Activated CD8-positive, alpha-beta memory T cell treated with anti-CD3 and anti-CD28 coated beads, Interleukin-2, amount 50 U/mL, for 24 hours (primary cell): ENCODE measurements around the gene GCK.

ENCODE experiments used
- DNase-seq: peaks from one replicate; pipeline ENCODE4 v3.0.0-alpha.2; 2020; ENCODE audit errors: extremely low read depth

The GCK gene

GRCh38 chr7:44155191-44156185 lies 33.8 kb downstream of the GCK start:
- DNase-seq = no peak

DNA sequence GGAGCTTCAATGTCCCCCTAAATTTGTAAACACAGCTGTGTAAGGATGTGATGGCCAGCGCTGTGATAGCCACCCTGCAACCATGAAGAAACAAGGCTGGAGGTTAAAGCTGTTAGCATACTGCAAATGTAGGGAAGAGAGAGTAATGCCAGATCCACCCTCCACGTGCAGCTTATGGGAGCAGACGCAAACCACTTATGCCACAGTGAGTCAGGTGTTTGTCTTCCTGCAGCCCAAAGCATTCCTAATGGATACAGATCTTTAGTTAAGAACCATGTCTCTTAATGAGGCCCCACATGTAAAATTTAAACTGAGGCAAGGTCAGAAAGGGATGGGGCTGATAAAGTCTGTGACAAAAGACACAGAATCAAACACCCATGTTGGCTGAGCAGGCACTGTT lies 34.5 kb downstream of the GCK start:
- no peak for DNase-seq

DNA sequence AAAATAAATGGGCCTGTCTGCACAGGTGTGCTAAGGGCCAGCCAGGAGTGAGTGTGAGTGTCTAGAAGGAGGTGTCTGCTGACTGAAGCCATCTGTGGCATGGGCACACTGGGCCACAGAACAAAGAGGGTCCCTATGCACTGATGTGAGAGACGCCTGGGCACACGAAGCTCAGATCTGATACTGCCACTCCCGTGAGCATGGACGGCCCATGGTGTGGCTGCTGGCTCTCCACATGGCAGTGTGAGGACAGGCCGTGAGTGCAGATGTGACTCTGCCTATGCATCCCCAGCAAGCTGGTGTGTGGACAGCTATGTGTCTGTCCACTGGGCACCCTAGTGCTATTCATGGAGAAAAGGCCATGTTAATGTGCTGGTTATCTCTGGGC lies 35.3 kb downstream of the GCK start:
- no peak for DNase-seq

GRCh38 chr7:44152971-44153947 lies 36.0 kb downstream of the GCK start:
- DNase-seq = no peak

GRCh38 chr7:44151956-44152355 lies 37.3 kb downstream of the GCK start:
- DNase-seq = no peak

DNA sequence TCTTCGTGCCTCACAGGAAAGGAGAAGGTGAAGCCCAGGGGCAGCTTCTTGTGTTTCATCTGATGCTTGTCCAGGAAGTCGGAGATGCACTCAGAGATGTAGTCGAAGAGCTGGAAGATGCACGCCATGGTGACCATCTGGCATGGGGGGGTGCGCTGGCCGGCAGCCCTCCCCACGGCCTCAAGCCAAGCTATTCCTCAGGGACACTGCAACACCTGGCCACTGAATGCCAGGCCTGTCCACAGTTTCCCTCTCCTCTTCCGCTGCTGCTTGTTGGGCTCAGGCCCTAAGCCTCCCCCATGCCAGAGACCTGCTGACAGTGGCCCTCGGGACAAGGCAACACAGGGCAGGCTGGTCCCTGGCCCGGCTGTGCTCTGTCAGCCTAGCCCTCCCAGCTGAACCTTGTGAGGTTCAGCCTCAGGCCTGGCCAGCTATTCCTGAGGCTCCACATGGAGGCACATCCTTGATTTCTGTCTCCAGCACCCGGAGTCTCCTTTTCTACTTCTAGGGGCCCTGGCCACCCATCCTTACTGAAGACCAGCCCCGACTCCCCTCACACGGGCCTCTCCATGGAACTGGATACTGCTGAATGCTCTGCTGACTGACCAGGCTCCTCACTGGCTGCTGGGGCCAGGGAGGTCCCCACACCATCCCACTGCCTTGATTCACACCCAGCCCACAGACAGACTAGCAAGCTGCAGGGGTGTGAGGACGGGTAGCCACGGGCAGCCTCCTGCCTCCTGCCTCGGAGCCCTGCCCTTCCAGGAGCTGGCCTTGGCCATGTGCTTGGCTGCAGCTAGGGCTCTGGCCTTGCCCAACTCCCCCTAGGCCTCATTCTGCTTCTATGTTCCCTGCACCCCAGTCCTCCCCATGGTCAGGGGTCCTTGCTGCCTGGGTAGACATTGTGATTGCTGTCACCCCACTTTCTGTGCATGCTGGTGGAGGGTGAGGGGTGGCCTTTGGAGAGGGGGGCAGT lies 38.0 kb downstream of the GCK start:
- no peak for DNase-seq

- no peak for DNase-seq
Measured at GRCh38 chr7:44150466-44150832, 38.8 kb downstream of the GCK start.

GRCh38 chr7:44149571-44150465 lies 39.4 kb downstream of the GCK start:
- no peak for DNase-seq

DNA sequence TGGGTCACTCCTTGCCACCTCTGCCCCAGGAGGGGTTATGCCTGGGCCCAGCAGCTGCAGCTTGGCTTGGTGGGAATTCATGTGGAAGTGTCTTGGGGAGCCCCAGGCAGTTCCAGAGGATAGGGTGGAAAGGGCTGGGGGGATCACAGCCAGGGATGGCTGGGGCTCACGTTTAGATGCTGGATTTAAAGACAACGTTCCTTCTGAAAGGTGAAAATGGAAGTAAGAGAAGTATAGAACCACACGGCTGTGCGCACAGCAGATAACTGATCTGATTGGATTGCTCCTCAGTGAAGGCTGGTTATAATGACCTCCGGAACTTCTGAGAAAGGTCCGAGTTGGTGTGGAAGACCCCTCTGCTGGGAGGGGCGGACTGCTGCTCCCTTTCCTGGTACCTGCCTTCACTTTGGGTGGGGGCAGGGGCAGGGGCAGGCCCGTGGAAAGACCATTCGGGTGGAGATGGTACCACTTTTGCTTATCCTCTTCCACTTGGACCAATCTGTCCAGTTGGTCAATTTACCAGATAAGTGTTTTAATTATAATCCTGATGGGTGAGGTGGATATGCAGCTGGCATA lies 40.2 kb downstream of the GCK start:
- no peak for DNase-seq

DNA sequence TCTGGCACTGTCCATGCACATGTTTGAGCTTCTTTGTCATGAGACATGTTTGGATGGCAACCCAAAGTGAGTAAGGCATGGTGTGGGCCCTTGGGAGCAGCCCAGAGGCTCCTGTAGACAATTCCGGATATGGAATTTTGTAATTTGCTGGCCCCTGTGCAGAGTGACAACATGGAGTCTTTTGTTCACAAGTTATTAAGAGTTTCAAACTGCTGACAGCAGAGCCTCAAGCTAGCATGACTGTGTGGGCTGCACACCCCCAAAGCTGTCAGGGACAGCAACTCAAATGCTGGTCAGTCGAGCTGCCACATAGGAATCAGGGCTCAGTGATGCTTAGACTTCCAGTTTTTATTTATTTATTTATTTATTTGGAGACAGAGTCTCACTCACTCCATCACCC lies 41.1 kb downstream of the GCK start:
- no peak for DNase-seq

DNA sequence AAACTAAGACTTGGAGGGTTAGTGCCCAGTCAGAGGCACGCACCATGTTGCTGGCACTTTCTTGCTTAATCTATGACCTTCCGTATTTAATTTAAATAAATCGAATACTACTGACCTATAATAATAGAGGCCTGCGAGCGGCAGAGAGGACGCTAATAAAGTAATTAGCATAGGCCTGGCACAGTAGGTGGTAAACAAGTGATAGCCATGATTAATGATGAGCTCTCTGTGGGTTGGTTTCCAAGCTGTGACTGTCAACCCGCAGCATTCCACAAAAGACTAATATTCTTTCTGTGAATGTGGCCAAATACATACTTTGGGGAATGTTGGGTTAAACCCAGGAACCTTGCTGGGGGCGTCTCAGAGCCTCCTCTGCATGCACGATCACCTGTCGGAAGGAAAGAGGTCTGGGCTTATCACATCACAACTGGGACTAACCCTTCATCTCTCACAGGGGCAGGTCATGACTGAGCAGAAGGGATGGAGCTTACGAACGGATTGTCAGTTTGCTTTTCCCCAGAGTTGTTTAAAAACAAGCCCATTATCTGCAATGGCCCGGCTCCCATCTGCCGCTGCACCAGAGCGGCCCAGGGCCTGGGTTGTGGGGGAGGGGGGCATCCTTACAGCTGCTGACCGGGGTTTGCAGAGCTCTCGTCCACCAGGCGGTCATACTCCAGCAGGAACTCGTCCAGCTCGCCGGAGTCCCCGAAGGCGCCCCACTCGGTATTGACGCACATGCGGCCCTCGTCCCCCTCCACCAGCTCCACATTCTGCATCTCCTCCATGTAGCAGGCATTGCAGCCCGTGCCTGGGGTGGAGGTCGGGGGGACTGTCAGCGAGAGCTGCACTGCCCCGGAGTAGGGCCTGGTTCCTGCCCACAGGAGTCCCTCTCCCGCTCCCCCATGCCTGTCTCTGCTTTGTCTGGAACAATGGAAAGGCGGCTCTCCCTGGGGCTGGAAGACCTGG lies 41.9 kb downstream of the GCK start:
- no peak for DNase-seq

DNA sequence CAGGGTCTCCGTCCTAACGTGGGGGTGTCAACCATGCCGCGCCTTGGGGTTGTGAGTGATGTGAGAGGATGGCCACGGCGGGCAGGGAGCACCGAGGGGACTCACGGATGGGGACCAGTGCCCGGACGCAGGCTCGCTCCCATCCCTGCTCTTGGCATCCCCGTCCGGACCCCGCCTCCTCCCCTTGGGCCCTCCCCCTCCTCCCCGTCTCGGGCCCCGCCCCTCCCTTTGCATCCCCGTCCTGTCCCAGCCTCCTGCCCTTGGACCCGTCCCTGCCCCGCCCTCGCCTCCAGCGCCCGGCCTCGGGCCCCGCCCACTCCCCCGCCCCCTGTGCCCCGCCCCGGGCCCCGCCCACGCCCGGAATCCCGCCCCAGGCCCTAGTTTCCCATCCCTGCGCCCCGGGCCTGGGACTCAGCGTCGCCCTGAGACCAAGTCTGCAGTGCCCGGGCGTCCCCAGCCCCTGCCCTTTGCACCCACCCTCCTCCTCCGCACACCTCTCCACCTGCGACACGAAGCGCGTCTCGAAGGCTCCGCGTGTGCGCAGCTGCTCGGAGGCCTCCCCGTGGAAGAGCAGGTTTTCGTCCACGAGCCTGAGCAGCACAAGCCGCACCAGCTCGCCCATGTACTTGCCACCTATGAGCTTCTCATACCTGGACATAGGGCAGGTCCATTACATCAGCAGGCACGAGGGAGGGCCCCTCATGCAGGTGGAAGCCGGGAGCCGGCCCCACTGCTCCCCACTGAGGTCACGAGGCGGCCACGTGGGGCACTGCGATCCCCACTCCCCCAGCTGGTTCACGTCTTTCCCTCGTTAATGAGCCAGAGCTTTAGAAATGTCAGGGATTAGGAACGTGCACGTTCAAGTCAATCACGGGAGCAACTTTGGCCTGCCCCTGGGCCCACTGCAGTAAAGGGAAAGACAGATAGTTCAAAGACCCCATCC lies 43.0 kb downstream of the GCK start:
- no peak for DNase-seq

- no peak for DNase-seq
Measured at GRCh38 chr7:44145479-44145968, 43.7 kb downstream of the GCK start.

DNA sequence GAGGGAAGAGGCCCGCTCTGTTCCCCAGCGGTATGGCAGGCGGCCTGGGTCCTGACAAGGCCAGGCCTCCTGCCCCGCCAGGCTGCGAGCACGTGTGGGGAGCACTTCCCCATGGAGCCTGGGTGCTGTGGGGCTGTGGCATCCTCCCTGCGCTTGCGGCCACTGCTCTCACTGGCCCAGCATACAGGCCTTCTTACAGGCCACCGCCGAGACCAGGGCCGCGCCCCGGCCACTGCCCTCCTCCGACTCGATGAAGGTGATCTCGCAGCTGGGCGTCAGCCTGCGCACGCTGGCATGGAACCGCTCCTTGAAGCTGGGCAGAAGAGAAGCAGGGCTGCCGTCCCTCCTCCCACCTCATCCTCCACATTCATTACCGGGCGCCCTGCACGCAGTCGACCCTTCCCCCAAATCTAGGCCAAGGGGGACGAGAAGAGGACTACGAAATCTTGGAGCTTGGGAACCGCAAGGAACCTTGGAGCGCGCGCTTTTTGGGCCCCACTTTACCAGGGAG lies 44.2 kb downstream of the GCK start:
- no peak for DNase-seq

DNA sequence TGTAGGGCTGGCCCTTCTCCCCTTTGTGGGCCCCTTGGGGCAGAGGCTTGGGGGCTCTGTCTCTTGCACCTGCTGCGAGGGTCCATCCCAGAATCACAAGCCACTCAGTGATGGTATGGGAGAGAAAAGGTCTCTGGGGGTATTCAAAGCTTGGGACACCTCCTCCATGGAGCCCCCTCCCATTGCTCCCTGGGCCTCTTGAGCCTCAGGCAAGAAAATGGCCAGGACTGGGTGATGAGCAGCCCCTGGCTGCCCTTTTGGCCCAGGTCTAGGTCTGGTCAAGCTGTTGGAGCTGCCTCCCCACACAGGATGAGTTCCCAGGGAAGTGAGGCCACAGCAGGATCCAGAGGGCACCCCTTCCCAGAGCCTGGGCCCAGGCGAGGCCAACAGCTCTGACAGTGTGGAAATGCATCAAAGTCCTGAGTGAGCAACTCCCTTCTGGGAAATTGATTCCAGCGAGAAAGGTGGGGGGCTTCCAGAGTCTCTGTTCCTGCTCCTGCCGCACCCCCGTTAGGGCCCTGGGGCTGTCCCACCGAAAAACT lies 44.7 kb downstream of the GCK start:
- no peak for DNase-seq

- DNase-seq = no peak
Measured at GRCh38 chr7:44143646-44144250, 45.5 kb downstream of the GCK start.
